Inflammatory macrophage treated with lipopolysaccharide for 1 hour (primary cell): ENCODE data around the gene RAD23A.
"Not testable (repeated sequence)": the region's sequence is repeated elsewhere in the genome, so short reads cannot be mapped to it uniquely, and the experiment has no call there.

Experiments used
- DNase-seq, 2 donors: peaks; one replicate each; pipeline ENCODE4 v3.0.0-alpha.2; 2020 to 2022

Gene RAD23A

GRCh38 chr19:12955996-12956395, 10.3 kb downstream of the RAD23A start:
- DNase-seq, result no peak

- DNase-seq, result peak; percentile 66 to 74
Observed at GRCh38 chr19:12956446-12957388, 11.1 kb downstream of the RAD23A start, which contains the start of gene GADD45GIP1. GADD45GIP1 (minus strand) TSS chr19:12957223; CDS start chr19:12957212, 11 bp downstream.

DNA sequence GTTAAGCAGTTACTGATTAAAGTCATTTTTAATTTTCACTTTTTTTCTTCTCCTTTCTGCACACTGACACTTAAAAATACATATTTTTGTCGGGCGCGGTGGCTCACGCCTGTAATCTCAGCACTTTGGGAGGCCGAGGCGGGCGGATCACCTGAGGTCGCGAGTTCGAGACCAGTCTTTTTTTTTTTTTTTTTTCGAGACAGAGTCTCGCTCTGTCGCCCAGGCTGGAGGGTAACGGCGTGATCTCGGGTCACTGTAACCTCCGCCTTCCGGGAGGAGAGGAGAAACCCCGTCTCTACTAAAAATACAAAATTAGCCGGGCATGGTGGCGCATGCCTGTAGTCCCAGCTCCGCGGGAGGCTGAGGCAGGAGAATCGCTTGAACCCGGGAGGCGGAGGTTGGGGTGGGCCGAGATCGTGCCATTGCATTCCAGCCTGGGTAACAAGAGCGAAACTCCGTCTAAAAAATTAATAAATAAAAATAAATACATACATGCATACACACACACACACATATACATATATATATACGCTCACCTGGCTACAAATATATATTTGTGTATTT, 11.8 kb downstream of the RAD23A start:
- DNase-seq, result not testable (repeated sequence)

- DNase-seq, result no peak
Observed at GRCh38 chr19:12959481-12959880, 13.8 kb downstream of the RAD23A start.

GRCh38 chr19:12965017-12965811, 19.6 kb downstream of the RAD23A start:
- DNase-seq, result peak; percentile 55 to 90

GRCh38 chr19:12965812-12966135, 20.1 kb downstream of the RAD23A start:
- no peak for DNase-seq

GRCh38 chr19:12967907-12968306, 22.2 kb downstream of the RAD23A start:
- DNase-seq, result no peak

DNA sequence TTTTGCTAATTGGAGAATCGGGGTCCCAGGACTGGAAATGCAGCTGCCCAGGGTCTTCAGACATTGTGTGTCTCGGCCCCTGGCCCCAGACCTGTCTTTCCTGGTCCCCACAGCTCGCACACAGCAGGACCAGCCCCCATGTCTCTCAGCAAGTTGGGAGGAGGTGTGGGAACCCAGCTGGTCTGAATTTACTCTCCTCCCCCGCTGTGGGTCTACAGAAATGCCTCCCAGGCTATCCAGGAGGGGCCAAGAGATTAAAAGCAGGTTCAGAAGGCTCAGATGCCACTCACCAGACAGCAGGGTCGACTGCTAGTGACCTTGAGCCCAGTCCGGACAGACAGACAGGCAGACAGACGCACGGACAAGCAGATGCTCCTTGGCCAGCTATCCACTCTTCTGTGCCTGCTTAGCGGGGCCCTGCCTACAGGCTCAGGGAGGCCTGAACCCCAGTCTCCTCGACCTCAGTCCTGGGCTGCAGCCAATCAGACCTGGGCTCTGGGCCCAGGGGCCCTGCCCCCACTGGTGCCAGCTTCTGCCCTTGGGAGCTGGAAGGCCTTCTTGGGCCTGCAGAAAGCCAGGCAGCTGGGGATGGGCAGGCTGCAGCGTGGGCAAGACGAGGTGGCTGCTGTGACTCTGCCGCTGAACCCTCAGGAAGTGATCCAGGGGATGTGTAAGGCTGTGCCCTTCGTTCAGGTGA, 23.8 kb downstream of the RAD23A start, which contains the start of gene DAND5:
Gene DAND5, plus strand, starts transcription at position 285 of the 697 bp plus-strand sequence. Its CDS starts 85 bp downstream, at position 370.
- DNase-seq, result no peak

GRCh38 chr19:12970070-12970820, 24.6 kb downstream of the RAD23A start:
- DNase-seq, result no peak

GRCh38 chr19:12973236-12973635, 27.6 kb downstream of the RAD23A start:
- DNase-seq, result no peak

DNA sequence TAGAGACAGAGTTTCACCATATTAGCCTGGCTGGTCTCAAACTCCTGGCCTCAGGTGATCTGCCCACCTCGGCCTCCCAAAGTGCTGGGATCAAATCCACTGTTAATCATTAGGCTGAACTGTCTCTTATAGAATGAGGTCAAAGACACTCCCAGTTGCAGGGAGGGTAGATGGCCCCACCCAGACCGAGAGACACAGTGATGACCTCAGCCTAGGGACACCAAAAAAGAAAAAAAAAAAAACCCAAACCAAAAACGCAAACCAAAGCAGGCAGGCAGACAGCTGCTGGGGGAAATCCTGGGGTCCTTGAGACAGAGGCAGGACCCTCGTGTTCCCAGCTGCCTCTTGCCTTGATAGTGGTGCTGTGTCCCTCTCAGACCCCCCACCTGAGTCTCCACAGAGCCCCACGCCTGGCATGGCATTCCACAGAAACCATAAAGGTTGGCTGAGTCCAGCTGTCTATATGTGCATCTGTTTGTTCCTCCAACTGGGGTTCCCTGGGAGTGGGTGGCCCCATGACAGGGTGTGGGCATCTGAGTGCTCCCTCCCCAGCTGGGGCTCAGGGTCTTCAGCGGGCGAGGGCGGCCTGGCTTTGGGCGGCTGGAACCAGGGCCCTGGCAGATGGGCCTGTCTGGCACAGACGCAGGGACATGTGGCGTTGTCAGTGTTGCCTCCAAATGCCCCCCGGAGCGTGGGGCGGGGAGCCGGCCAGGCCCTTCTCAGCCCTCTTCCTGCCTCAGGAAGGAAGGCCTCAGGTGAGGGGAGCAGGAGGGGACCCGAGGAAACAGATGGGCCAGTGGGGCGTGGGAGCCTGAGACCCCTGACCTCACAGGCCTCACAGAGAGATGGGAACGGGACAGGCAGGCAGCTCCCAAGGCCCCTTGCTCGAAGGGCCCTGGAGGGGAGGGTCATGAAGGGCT, 28.9 kb downstream of the RAD23A start:
- no peak for DNase-seq

DNA sequence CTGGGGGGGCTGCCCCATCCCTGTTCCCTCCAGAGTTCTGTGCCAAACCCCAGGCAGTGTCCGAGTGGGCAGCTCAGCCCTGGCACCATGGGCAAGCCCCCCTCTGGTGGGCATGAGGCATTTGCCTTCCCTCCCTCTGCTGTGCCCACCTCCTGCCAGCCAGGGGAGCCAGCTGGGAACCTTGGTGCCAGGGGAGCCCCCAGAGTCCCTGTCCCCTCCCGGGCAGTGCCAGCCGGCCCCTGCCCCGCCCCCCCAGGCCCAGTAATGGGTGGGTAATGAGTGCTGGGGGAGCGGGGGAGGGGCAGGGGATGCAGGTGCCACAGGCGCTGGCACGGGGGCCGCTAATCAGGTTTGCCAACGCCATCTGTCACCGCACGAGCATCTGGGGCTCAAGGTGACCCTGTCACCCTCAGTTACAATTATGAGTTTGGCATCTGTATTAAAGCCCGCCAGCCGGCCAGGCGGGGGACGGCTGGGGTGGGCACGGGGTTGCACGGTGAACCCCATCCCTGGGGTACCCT, 29.6 kb downstream of the RAD23A start:
- DNase-seq, result no peak

GRCh38 chr19:12976109-12976508, 30.4 kb downstream of the RAD23A start:
- not testable (repeated sequence) for DNase-seq

GRCh38 chr19:12979974-12980373, 34.3 kb downstream of the RAD23A start:
- no peak for DNase-seq

GRCh38 chr19:12982648-12983047, 37.0 kb downstream of the RAD23A start:
- DNase-seq, result no peak

- DNase-seq, result no peak
Observed at GRCh38 chr19:12983091-12983490, 37.4 kb downstream of the RAD23A start.

GRCh38 chr19:12983542-12984142, 38.0 kb downstream of the RAD23A start:
- DNase-seq, result peak; percentile 37 to 87

DNA sequence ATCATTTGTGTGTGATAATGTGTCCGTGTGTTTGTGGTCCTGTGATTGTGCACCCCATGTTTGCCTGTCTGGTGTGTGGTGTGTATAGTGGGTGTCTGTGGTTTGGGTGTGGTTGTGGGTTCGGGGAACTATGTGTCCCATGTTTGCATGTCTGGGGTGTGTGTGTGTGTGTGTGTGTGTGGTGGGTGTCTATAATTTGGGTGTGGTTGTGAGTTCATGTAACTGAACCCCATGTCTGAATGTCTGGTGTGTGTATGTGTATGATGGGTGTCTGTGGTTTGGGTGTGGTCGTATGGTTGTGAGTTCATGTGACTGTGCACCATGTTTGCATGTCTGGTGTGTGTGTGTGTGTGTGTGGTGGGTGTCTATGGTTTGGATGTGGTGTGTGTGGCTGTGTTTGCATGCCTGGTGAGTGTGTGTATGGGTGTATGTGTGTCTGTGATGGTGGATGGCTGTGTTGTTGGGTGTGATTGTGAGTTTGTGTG, 38.5 kb downstream of the RAD23A start:
- DNase-seq, result no peak

- no peak for DNase-seq
Observed at GRCh38 chr19:12984683-12985048, 39.0 kb downstream of the RAD23A start.
